Activated T-cell treated with anti-CD3 and anti-CD28 coated beads, Interleukin-2, amount 50 U/mL, for 4 hours (primary cell): ENCODE results near the gene FER1L5. TPM values are rescaled to one million over a fixed set of nuclear protein-coding genes. Genes with fewer than 3 reads are reported as not detected.

ENCODE experiments used
- ATAC-seq, 2 donors: fragments of 200-7000 bp; cut with Tn5 transposase; one replicate each; pipeline ENCODE4 v1.10.0; 2021
- DNase-seq: peaks from one replicate; pipeline ENCODE4 v3.0.0-alpha.2; 2020
- H3K27me3 Mint-ChIP-seq: one replicate; pipeline ENCODE4 v1.8.0; 2021; ENCODE audit warnings: low read depth, mixed read lengths
- H3K36me3 Mint-ChIP-seq: one replicate; pipeline ENCODE4 v1.8.0; 2022; ENCODE audit warnings: mixed read lengths; ENCODE audit not compliant: insufficient read depth
- H3K4me1 Mint-ChIP-seq: one replicate; pipeline ENCODE4 v1.8.0; 2021; ENCODE audit warnings: low read depth, mixed read lengths
- H3K4me3 Mint-ChIP-seq: one replicate; pipeline ENCODE4 v1.8.0; 2021; ENCODE audit warnings: mild to moderate bottlenecking, moderate library complexity, mixed read lengths
- H3K9me3 Mint-ChIP-seq: one replicate; pipeline ENCODE4 v1.8.0; 2021; ENCODE audit warnings: mixed read lengths
- total RNA-seq, 3 donors: library from RNA; stranded (reverse); gene quantifications; one replicate each; pipeline ENCODE4 v1.2.1, GENCODE V29; 2021

FER1L5 gene
- total RNA-seq, 3 donors from 2014 or later: not detected

- DNase-seq: no peak
- H3K4me3 Mint-ChIP-seq: no peak overlapping the region
- no peak for ATAC-seq
- H3K27me3 Mint-ChIP-seq: no peaks in the 10 kb centered on the region
- H3K36me3 Mint-ChIP-seq: peaks cover 23% of the 10 kb centered on the region
- peaks cover 17% of the 10 kb centered on the region for H3K4me1 Mint-ChIP-seq
- H3K9me3 Mint-ChIP-seq: no peaks in the 10 kb centered on the region
Observed at GRCh38 chr2:96622544-96622943, 20.0 kb upstream of the FER1L5 start.

- H3K4me1 Mint-ChIP-seq: peaks cover 19% of the 10 kb centered on the region
- no peaks in the 10 kb centered on the region for H3K9me3 Mint-ChIP-seq
- no peak overlapping the region for H3K4me3 Mint-ChIP-seq
Observed at GRCh38 chr2:96623116-96623515, 19.4 kb upstream of the FER1L5 start.

DNA sequence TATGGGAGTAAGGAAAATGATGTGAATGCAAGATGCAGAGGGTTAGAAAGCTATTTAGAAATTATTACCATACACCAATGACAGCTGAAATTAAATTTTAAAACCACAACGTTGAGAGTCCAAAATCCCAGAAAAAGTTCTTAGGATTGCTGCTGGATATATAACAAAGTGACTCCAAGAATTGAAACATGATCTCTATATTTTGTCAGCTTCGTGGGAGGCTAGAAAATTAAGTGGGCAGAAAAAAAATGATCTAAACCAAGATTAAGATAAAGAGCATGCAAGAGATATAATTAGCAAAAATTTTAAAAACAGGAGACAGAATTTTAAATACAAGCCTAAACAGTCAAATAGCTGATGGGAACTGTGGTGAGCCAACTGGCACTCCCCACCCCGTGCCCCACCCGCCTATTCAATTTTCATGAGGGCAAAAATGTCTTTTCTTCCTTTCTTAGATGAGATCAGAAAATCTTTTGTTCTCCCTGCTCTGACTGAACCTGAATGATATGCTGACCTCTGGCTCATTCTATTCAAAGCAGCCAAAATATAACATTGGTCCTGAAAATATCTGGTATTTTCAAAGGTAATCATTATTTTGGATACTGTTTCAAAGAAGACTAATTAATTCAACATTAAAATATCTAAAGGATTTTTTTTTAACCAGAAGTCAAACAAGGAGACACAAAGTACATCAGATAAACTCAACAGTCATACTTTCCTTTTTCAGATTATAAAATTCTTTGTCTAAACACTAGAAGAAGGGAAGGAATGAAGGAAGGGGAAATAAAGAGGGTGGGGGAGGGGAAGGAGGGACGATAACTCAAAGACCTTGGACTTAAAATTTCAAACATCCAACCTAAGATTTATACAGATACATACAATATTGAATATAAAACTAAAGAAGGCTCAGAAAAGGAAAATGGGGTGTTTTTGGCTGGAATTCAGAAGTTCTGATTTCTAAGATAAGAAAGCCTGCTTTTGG is 16.7 kb upstream of the FER1L5 start:
- Mint-ChIP-seq H3K4me3 (no peak overlapping the region), H3K36me3 (peaks cover 24% of the 10 kb centered on the region), H3K27me3 (no peaks in the 10 kb centered on the region), H3K4me1 (peaks cover 17% of the 10 kb centered on the region), H3K9me3 (no peaks in the 10 kb centered on the region)
- no peak for ATAC-seq
- no peak for DNase-seq

More at GRCh38 chr2:96623116-96623515, 19.4 kb upstream of the FER1L5 start:
- peaks cover 25% of the 10 kb centered on the region for H3K36me3 Mint-ChIP-seq
- DNase-seq: no peak
- H3K27me3 Mint-ChIP-seq: no peaks in the 10 kb centered on the region
- no peak for ATAC-seq

GRCh38 chr2:96626553-96626942 is 16.0 kb upstream of the FER1L5 start:
- H3K4me1 Mint-ChIP-seq: peaks cover 19% of the 10 kb centered on the region
- no peaks in the 10 kb centered on the region for H3K27me3 Mint-ChIP-seq
- no peak overlapping the region for H3K4me3 Mint-ChIP-seq
- H3K9me3 Mint-ChIP-seq: no peaks in the 10 kb centered on the region
- H3K36me3 Mint-ChIP-seq: peaks cover 29% of the 10 kb centered on the region
- ATAC-seq: no peak
- DNase-seq: no peak

DNA sequence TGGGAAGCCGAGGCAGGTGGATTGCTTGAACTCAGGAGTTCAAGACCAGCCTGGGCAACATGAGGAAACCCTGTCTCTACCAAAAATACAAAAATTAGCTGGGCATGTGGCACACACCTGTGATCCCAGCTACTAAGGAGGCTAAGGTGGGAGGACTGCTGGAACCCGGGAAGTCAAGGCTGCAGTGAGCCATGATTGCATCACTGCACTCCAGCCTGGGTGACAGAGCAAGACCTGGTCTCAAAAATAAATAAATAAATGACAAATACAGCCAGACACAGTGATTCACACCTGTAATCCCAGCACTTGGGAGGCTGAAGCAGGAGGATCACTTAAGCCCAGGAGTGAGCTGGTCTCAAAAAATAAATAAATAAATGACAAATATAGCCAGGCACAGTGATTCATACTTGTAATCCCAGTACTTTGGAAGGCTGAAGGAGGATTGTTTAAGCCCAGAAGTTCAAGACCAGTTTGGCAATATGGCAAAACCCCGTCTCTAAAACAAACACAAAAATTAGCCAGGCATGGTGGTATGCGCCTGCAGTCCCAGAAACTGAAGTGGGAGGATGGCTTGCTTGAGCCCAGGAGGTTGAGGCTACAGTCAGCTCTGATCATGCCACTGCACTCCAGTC is 10.6 kb upstream of the FER1L5 start:
- Mint-ChIP-seq H3K4me3 (no peak overlapping the region), H3K4me1 (peaks cover 42% of the 10 kb centered on the region), H3K36me3 (peaks cover 31% of the 10 kb centered on the region), H3K27me3 (no peaks in the 10 kb centered on the region), H3K9me3 (no peaks in the 10 kb centered on the region)
- ATAC-seq (no peak), DNase-seq (no peak)

- Mint-ChIP-seq H3K4me3 (no peak overlapping the region), H3K4me1 (peaks cover 43% of the 10 kb centered on the region), H3K27me3 (no peaks in the 10 kb centered on the region), H3K36me3 (peaks cover 28% of the 10 kb centered on the region), H3K9me3 (no peaks in the 10 kb centered on the region)
- DNase-seq: no peak
- ATAC-seq: no peak
Observed at GRCh38 chr2:96633641-96634040, 8.9 kb upstream of the FER1L5 start.

DNA sequence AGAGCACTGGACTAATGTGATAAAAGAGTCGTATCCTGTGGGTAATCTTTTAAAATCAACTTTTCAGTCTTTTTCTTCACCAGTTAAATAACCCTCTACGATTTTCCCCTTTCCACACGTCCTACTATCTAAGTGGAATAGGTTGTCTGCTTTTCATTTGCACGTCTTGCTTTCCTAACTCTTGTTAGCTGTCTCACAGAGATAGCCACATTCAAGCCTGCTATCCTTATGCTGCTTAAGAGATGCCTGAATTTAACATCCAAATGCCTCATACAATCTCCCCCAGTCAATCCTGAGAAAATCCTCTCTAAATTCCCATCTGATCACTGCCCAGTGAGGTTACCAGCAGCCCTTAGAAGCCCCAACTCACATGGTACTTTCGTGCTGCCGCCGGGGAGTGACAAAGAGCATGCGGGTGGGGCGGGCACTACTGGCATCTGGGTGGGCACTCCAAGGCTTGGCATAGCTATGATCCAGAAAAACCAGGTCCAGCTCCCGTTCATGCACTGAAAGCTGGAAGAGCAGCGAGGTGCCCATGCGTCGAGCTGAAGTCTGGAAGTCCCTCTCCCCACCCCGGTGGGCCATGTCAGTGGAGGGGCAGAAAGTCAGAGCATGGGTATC is 5.9 kb upstream of the FER1L5 start:
- H3K4me3 Mint-ChIP-seq: peak overlapping the region; percentile 95
- H3K9me3 Mint-ChIP-seq: no peaks in the 10 kb centered on the region
- H3K4me1 Mint-ChIP-seq: peaks cover 45% of the 10 kb centered on the region
- ATAC-seq (no peak), DNase-seq (no peak)
- peaks cover 13% of the 10 kb centered on the region for H3K36me3 Mint-ChIP-seq
- peaks cover 5% of the 10 kb centered on the region for H3K27me3 Mint-ChIP-seq

DNA sequence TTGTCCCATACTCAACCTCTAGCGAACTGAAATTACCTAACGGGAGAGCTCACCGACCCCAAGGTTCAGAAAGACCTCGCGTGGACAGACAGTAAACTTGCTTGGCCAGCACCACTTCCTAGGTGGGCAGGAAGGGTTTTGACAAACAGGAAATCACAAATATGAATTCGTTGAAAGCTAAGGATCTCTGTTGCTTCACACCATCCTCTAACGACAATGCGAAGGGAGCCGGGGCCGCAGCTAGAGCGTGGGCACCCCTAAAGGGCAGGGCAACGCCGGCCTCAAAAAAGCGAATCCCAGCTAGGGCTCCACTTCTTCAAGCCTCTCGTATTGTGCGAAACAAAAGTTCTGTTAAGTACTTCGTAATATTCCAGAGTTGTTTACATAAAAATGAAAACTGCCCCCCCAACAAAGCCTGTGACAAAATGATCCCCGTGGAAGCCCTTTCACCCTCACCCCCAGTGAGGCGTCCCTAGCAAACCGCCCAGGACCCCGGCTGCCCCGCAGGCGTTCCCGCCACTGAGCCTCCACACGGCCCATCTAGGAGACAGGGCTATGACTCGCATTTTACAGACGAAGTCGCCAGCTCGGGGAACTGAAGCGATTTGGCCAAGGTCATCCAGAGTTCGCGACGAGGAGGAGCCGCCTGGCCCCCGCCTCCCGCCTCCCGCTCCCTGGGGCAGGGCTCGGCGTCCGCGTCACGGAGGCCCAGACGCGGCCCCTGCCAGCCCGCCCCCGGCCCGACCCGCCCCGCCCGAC is 5.0 kb upstream of the FER1L5 start:
- peaks cover 9% of the 10 kb centered on the region for H3K36me3 Mint-ChIP-seq
- H3K4me1 Mint-ChIP-seq: peaks cover 40% of the 10 kb centered on the region
- peak overlapping the region; percentile 95 for H3K4me3 Mint-ChIP-seq
- ATAC-seq (peak; percentile 92 to 93), DNase-seq (peak; percentile 66)
- no peaks in the 10 kb centered on the region for H3K9me3 Mint-ChIP-seq
- H3K27me3 Mint-ChIP-seq: peaks cover 5% of the 10 kb centered on the region

GRCh38 chr2:96638144-96639121 is 4.1 kb upstream of the FER1L5 start, which contains the start of gene KANSL3:
Gene KANSL3 (minus strand): TSS chr2:96638312. CDS start chr2:96637135, 1,177 bp downstream.
- Mint-ChIP-seq H3K9me3 (no peaks in the 10 kb centered on the region), H3K4me3 (peak within 1 kb of the TSS; percentile 95), H3K36me3 (peaks cover 9% of the 10 kb centered on the region), H3K4me1 (peaks cover 39% of the 10 kb centered on the region), H3K27me3 (peaks cover 5% of the 10 kb centered on the region)
- DNase-seq (peak; percentile 83), ATAC-seq (peak; percentile 78 to 81)

DNA sequence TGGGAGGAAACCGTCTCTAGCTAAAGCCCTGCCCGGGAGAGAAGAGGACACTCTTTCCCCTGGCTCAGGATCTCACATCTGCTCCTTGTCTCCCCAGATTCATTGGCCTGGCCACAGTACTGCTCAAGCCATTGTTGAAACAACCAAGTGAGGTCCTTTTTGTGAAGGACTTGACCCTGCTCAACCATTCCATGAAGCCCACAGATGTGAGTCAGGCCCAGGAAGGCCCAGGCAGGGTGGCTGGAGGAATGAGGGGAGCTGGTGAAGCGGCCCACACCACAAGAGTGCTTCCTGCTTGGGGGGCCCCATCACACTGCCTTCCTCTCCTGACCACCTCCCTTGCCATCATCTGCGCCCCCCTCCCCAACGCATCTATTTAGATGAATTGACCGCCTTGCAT is 5.1 kb downstream of the FER1L5 start:
- Mint-ChIP-seq H3K36me3 (no peaks in the 10 kb centered on the region), H3K9me3 (no peaks in the 10 kb centered on the region), H3K27me3 (peaks cover 2% of the 10 kb centered on the region), H3K4me3 (no peak overlapping the region), H3K4me1 (no peaks in the 10 kb centered on the region)
- DNase-seq: no peak
- no peak for ATAC-seq

DNA sequence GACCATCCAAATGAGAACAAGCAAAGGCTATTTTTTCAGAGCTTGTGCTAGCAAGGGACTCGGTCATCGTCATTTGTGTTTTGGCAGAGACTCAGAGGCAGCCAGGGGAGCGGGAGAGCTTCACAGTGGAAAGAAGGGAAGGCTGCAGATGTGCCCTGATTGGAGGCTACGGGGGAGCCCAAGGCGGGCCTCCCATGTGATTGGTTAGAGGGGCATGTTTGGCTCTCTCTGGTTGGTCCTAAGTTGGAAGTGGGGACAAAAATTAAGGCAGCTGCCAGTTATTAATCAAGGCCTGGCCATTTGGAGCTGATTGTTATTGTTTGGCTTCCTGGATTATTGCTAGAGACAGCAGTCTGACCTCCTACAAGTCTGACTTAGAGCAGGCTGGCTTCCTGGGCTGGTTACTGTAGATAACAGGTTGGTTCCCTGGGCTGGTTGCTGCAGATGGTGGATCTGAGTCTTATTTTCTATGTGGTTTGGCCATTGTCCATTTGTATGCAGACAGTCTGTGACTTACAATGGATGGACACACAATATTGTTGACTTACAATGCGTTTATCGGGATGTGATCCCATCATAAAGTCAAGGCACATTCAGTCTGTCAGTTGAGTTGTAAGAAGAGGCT is 5.9 kb downstream of the FER1L5 start:
- Mint-ChIP-seq H3K4me3 (no peak overlapping the region), H3K4me1 (no peaks in the 10 kb centered on the region)
- no peak for ATAC-seq

DNA sequence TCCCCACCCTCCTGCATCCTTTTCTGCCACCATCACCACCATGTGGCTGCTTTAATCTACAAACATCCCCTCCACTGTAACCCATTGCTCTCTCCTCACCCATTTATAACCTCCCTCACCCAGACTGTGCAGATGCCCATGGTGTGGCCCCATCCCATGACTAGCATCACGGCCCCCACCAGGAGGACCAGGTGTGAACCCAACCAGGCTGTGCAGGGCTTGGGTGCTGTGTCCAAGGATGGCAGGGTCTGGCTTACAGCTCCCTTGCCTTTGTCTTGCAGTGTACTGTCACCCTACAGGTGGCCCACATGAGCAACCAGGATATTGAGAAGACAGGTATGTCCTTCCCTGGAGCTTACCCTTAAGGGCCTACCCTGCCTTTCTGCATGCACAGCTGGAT is 6.8 kb downstream of the FER1L5 start:
- DNase-seq: no peak
- no peaks in the 10 kb centered on the region for H3K27me3 Mint-ChIP-seq
- H3K4me1 Mint-ChIP-seq: no peaks in the 10 kb centered on the region
- H3K9me3 Mint-ChIP-seq: no peaks in the 10 kb centered on the region
- no peaks in the 10 kb centered on the region for H3K36me3 Mint-ChIP-seq
- no peak overlapping the region for H3K4me3 Mint-ChIP-seq
- ATAC-seq: no peak

More for the DNA sequence above, 5.9 kb downstream of the FER1L5 start:
- Mint-ChIP-seq H3K27me3 (peaks cover 2% of the 10 kb centered on the region), H3K36me3 (no peaks in the 10 kb centered on the region), H3K9me3 (no peaks in the 10 kb centered on the region)
- no peak for DNase-seq

DNA sequence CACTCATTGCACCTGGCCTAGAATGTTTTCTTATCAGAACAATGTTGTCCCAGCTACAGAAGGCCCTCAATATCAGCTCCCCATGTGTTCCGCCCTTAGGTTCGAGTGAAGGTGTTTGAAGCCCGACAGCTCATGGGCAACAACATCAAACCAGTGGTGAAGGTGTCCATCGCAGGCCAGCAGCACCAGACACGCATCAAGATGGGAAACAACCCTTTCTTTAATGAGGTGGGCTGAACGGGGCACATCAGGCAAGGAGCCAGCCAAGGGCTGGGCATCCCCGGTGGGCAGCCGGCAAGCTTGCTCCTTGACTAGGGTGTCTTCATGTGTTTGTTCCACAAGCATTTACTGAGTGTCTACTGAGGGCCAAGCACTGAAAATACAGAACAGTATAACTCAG is 9.2 kb downstream of the FER1L5 start:
- H3K4me1 Mint-ChIP-seq: no peaks in the 10 kb centered on the region
- no peak overlapping the region for H3K4me3 Mint-ChIP-seq
- DNase-seq: no peak
- H3K9me3 Mint-ChIP-seq: no peaks in the 10 kb centered on the region
- no peak for ATAC-seq
- H3K36me3 Mint-ChIP-seq: no peaks in the 10 kb centered on the region
- H3K27me3 Mint-ChIP-seq: no peaks in the 10 kb centered on the region
